OCI-LY1 (cell line): ENCODE data around the gene MTIF2.

ENCODE experiments used
- H2AFZ ChIP-seq: fragments of 200-600 bp; sonication (generic), shearing (Covaris generic); 2 replicates; pipeline ENCODE4 v1.6.0; 2014; ENCODE audit warnings: antibody characterized with exemption, mild to moderate bottlenecking, low read length
- H3F3A ChIP-seq: fragments of 200-600 bp; sonication (generic), shearing (Covaris generic); 2 replicates; pipeline ENCODE4 v1.6.0; 2014; ENCODE audit warnings: mild to moderate bottlenecking, antibody characterized with exemption, low read length, moderate library complexity; ENCODE audit not compliant: insufficient read depth
- H3K27ac ChIP-seq: fragments of 200-600 bp; sonication (generic); 2 replicates; pipeline ENCODE4 v1.5.1; 2014; ENCODE audit warnings: low read length, mixed run types, mild to moderate bottlenecking, low read depth; ENCODE audit not compliant: poor library complexity, severe bottlenecking
- H3K27me3 ChIP-seq: fragments of 200-600 bp; sonication (generic); 2 replicates; pipeline ENCODE4 v1.6.0; 2014; ENCODE audit warnings: antibody characterized with exemption, mild to moderate bottlenecking, low read length, moderate library complexity; ENCODE audit not compliant: insufficient read depth
- H3K36me3 ChIP-seq: fragments of 200-600 bp; sonication (generic); 2 replicates; pipeline ENCODE4 v1.6.1; 2014; ENCODE audit warnings: mild to moderate bottlenecking, antibody characterized with exemption, low read length, moderate library complexity, mixed read lengths; ENCODE audit not compliant: insufficient read depth
- H3K4me1 ChIP-seq: fragments of 200-600 bp; sonication (generic); 2 replicates; pipeline ENCODE4 v1.5.1; 2014; ENCODE audit warnings: mild to moderate bottlenecking, low read length, moderate library complexity; ENCODE audit not compliant: insufficient read depth, severe bottlenecking
- H3K4me2 ChIP-seq: fragments of 200-600 bp; sonication (generic), shearing (Covaris generic); 2 replicates; pipeline ENCODE4 v1.6.1; 2014; ENCODE audit warnings: low read length
- H3K4me3 ChIP-seq: fragments of 200-600 bp; sonication (generic); 2 replicates; pipeline ENCODE4 v1.5.1; 2014; ENCODE audit warnings: low read length, low read depth, mild to moderate bottlenecking, mixed read lengths; ENCODE audit not compliant: poor library complexity, severe bottlenecking
- H3K79me2 ChIP-seq: fragments of 200-600 bp; shearing (Covaris generic); 2 replicates; pipeline ENCODE4 v1.6.1; 2016; ENCODE audit warnings: mixed run types, low read length, mixed read lengths; ENCODE audit not compliant: insufficient read depth
- H3K9ac ChIP-seq: fragments of 200-600 bp; sonication (generic), shearing (Covaris generic); 2 replicates; pipeline ENCODE4 v1.6.1; 2014; ENCODE audit warnings: mild to moderate bottlenecking, low read length, mixed read lengths
- H3K9me2 ChIP-seq: fragments of 200-600 bp; sonication (generic), shearing (Covaris generic); 2 replicates; pipeline ENCODE4 v1.6.1; 2014; ENCODE audit warnings: low read depth, mild to moderate bottlenecking, low read length, mixed read lengths
- H3K9me3 ChIP-seq: fragments of 200-600 bp; shearing (Covaris generic); 2 replicates; pipeline ENCODE4 v1.6.1; 2014; ENCODE audit warnings: low read length, mixed read lengths
- H4K20me1 ChIP-seq: fragments of 200-600 bp; sonication (generic), shearing (Covaris generic); 2 replicates; pipeline ENCODE4 v1.6.0; 2016; ENCODE audit warnings: mild to moderate bottlenecking, low read length; ENCODE audit not compliant: insufficient read depth
- CTCF ChIP-seq: fragments of 200-600 bp; sonication (generic), shearing (Covaris generic); IDR thresholded peaks from 2 replicates; pipeline ENCODE4 v1.5.1; 2017; ENCODE audit warnings: mild to moderate bottlenecking, antibody characterized with exemption, low read length, moderate library complexity, mixed read lengths
- EZH2 ChIP-seq: fragments of 200-600 bp; sonication (generic), shearing (Covaris generic); IDR thresholded peaks from 2 replicates; pipeline ENCODE4 v1.8.0; 2017; ENCODE audit warnings: borderline replicate concordance, mixed run types, mild to moderate bottlenecking, antibody characterized with exemption, low read length, moderate library complexity, mixed read lengths

MTIF2 gene

GRCh38 chr2:55302241-55302640, 33.2 kb upstream of the MTIF2 start:
- H3K4me3 ChIP-seq, result no peak overlapping the region
- peaks cover 93% of the 10 kb centered on the region for H3K36me3 ChIP-seq
- no peaks in the 10 kb centered on the region for H3K9me2 ChIP-seq
- no peak overlapping the region for H3K27ac ChIP-seq
- H3F3A ChIP-seq, result peaks cover 2% of the 10 kb centered on the region; the same call in 1 of the 2 replicates
- H3K79me2 ChIP-seq, result no peaks in the 10 kb centered on the region
- H4K20me1 ChIP-seq, result no peaks in the 10 kb centered on the region
- no peaks in the 10 kb centered on the region for H3K4me1 ChIP-seq
- H3K9ac ChIP-seq, result no peak overlapping the region
- TF ChIP-seq EZH2 (no peak), CTCF (no peak)
- no peaks in the 10 kb centered on the region for H3K9me3 ChIP-seq
- H3K4me2 ChIP-seq, result no peak overlapping the region
- H3K27me3 ChIP-seq, result no peaks in the 10 kb centered on the region
- no peak overlapping the region for H2AFZ ChIP-seq

- Histone ChIP-seq H3K79me2 (no peaks in the 10 kb centered on the region), H3F3A (peaks cover 5% of the 10 kb centered on the region), H3K9me3 (no peaks in the 10 kb centered on the region), H3K4me2 (no peak overlapping the region), H3K27ac (no peak overlapping the region), H3K4me1 (no peaks in the 10 kb centered on the region), H3K9ac (no peak overlapping the region), H3K4me3 (no peak overlapping the region), H2AFZ (no peak overlapping the region), H4K20me1 (no peaks in the 10 kb centered on the region), H3K36me3 (peaks cover 88% of the 10 kb centered on the region), H3K27me3 (no peaks in the 10 kb centered on the region), H3K9me2 (no peaks in the 10 kb centered on the region)
- TF ChIP-seq CTCF (no peak), EZH2 (no peak)
Observed at GRCh38 chr2:55301277-55301676, 32.2 kb upstream of the MTIF2 start.

DNA sequence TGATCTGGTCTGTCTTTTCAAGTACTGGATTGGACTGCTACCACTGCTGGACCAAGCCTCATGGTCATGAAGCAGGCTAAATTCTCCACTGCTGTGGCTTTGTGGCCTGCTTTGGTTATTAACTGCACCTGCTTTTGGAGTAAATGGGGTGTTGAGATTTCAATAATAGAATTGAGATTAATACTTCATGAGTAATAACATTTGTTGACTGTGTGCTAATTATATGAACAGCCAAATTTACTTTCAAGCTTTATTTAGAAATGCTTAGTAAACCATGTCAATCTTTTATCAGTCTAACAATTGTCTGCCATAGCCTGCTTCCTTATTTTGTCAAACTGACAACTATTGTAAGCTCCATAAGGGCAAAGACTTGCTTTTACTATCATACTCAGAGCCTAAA, 27.4 kb upstream of the MTIF2 start:
- no peaks in the 10 kb centered on the region for H3K4me1 ChIP-seq
- peaks cover 86% of the 10 kb centered on the region for H3K36me3 ChIP-seq
- no peak overlapping the region for H2AFZ ChIP-seq
- H3K27ac ChIP-seq, result no peak overlapping the region
- no peak overlapping the region for H3K4me2 ChIP-seq
- TF ChIP-seq EZH2, result no peak
- no peak for TF ChIP-seq CTCF
- H3K4me3 ChIP-seq, result no peak overlapping the region
- H3K79me2 ChIP-seq, result no peaks in the 10 kb centered on the region
- H4K20me1 ChIP-seq, result no peaks in the 10 kb centered on the region
- no peaks in the 10 kb centered on the region for H3K27me3 ChIP-seq
- H3F3A ChIP-seq, result peaks cover 7% of the 10 kb centered on the region
- no peak overlapping the region for H3K9ac ChIP-seq
- no peaks in the 10 kb centered on the region for H3K9me3 ChIP-seq
- no peaks in the 10 kb centered on the region for H3K9me2 ChIP-seq
